ENCODE results near the gene NLRP5. TPM values are rescaled to one million over a fixed set of nuclear protein-coding genes. Genes with fewer than 3 reads are reported as not detected.
"Not testable (repeated sequence)": the region's sequence is repeated elsewhere in the genome, so short reads cannot be mapped to it uniquely, and the experiment has no call there.

Gene NLRP5
- total RNA-seq, 1 experiment from 2014 or later: 5.1 TPM

DNA sequence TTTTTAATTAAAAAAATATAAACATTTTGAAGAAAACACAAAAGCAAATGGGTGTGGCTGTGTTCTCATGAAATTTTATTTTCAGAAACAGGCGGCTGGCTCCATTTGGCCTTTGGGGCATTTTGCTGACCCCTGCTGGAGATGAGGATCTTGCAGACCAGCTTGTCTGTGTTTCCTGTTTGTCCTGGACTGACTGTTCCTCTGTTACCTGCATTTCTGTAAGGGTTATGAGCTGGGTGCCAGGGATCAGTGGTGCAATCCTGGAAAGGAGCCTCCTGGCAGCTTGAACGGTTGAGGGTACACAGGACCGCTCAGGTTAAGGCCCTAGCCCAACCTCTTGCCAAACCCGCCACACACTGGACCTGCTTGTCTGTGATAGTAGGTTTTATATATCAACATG, 84.6 kb downstream of the NLRP5 start:
- peak; percentile 46 for DNase-seq (ENCODE audit: low read depth)

DNA sequence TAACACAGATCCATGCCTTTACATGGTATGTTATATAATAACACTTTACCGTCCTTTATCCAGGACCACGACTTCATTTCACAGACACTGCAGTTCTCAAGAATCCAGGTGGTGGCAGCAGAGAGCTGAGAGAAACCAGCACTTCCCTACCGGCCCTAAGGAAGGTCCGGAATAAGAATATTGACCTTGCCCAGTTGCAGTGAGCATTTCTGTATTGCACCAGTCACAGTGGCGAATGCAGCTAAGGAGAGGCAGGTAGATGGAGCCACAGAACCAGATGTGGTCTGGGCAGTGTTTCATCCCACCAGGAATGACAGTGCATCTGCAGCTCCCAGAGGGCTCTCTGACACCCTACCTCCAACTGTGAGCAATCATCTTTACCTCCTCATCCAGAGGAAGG, 89.9 kb downstream of the NLRP5 start:
- peak; percentile 57 for DNase-seq (ENCODE audit: low read depth)

DNA sequence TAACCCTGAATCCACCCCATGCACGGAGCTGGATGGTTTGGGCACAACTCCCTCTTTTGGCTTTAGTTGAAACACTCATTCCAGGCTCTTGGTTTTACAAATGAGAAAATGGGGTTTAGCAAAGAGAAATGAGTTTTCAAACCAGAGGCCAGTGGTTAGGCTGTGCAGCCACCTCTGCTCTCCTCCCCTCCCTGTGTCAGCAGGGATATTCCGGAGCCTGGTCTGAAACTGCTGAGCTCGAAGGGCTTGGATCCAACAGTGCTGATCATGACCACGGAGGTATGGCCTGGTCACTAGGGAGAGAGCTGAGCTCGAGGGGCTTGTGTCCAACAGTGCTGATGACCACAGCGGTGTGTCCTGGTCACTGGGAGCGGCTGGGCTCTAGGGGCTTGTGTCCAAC, 93.0 kb downstream of the NLRP5 start:
- no peak for DNase-seq (ENCODE audit: low read depth)

DNA sequence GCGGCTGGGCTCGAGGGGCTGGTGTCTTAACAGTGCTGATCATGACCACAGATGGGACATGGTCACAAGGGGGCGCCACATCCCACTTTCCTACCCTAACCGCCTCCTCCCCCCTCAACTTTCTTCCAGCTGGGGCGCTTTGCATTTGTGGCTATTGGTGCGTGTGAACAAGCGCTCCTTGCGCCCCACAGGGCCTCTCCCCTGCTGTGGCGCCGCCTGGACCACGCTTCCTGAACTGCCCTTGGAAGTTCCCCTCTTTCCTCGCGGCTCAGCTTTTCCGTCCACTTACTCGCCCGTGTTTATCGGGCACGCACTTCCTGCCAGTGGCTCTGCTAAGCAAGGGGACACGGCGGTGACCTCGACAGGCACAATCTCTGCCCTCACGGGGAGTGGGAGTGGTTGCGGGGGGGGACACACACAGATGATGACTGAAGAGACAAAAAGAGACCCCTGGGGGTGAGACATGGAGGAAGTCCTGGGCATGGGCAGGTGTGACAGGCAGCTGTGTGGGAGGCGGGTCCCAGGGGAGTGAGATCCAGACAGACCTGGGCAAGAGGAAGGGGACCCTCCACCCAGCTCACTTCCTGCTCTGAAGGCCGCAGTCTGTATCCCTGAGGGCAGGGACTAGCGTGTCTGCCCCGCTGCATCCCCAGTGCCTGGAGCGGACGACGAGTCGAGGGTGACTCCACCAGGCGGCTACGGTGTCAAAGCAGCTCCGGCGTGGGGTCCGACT, 94.3 kb downstream of the NLRP5 start:
- DNase-seq (ENCODE audit: low read depth): peak; percentile 89

DNA sequence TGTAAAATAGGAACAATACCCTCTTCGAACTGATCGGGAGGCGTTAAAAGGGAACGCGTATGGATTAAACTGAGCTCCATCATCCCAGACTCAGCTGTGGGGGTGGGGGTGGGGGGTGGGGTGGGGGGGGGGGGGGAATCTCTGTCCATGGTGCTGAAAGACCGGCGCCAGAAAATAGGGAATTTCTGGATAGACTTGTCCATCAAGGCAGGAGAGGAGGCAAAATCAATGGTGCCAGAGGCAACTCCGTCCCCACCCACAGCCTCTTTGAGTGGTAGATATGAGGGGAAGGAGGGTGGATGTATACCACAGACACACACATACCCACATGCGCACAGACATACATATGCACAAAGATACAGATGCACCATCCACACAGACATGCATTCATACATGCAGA, 97.1 kb downstream of the NLRP5 start:
- no peak for DNase-seq (ENCODE audit: low read depth)

DNA sequence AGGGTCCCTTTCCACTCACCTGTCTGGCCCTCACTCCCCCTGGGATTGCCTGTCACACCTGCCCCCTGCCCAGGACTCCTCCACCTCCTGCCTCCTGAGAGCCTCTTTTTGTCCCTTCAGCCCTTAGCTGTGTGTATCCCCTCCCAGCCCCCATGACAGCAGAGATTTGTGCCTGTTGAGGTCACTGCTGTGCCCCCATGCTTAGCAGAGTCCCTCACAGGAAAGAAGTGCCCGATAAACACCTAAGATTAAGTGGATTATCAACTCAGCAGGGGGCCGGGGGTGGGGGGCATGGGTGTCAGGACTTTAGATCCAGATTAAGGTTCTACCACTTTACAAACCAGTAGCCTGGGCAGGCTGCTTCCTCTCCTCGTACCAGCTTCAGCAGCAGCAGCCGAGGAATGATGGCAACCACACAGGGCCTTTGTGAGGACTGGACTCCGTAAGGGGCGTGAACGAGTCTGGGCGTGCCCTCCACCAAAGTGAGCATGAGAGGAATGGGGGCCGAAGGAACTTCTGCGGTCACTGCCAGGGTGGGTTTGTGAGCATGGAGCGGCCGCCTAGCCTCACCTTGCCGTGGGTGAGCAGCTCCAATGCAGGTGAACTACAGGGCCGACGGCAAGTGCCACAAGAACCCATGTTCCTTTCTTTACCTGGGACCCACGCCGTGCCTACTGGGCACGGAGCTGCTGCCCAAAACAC, 98.4 kb downstream of the NLRP5 start:
- no peak for DNase-seq (ENCODE audit: low read depth)

DNA sequence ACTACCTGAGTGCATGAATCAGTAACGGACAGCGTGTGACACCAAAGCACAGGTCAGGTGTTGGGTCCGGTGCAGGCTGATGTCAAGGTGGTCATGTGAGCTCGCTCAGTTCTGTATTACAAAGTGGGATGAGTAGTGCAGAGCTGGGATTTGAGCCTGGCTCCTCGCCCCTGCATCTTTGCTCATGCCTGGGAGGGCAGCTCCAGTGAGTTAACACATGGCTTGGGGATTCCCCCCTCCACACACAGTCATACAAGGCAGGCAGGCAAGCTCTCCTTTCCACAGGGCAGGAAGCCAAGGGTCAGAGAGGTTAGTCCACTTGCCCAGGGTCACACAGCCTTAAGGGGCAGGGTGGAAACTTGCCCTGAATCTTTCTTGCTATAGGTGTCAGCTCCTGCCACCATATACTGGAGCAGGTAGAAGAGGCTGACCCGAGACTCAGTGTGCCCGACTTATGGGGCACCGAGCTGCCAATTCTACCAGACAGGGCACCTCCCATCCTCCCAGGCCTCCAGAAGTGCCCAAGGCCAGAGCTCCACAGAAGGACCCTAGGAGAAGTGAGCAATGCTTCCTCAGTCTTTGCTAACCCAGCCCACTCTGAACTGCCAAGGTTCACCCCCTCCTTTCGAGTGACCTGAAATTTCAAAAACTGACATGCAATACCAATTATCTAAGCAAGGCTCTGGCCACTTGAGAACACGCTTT, 99.1 kb downstream of the NLRP5 start:
- DNase-seq (ENCODE audit: low read depth): no peak

DNA sequence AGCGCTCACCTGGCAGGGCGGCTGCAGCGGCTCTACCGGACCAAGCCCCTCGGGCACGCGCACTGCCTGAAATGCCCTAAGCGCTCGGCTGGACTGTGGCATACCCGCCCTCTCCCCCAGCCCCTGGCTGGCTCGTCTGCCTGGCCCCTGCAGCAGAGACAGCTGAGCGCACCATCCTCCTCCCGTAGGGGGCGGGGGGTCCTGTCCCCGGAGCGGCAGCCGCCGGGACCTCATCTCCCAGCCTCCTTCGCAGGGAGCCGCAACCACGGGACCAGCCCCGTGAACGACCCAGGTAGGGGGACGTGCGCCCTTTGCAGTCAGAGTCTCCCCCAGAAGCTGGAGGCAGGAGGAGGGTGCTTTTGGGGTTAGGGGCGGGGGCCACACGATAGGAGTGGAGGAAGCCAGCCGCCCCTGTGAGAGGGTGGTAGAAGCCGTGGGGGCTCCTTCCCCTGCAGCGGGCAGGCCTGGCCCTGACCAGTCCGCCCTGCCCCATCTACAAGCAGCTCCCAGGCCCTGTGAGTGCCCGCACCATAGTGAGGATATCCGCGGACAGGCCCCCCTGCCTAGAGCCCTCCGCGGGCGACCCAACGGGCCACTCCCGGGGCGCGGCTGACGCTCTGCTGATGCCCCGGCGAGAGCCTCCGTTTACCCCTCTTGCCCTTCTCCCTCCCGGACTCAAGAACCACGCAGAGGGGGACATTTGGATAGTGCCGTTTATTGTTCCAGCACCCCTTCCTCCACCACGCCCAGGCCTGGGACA, 100.3 kb downstream of the NLRP5 start:
- DNase-seq (ENCODE audit: low read depth): no peak

DNA sequence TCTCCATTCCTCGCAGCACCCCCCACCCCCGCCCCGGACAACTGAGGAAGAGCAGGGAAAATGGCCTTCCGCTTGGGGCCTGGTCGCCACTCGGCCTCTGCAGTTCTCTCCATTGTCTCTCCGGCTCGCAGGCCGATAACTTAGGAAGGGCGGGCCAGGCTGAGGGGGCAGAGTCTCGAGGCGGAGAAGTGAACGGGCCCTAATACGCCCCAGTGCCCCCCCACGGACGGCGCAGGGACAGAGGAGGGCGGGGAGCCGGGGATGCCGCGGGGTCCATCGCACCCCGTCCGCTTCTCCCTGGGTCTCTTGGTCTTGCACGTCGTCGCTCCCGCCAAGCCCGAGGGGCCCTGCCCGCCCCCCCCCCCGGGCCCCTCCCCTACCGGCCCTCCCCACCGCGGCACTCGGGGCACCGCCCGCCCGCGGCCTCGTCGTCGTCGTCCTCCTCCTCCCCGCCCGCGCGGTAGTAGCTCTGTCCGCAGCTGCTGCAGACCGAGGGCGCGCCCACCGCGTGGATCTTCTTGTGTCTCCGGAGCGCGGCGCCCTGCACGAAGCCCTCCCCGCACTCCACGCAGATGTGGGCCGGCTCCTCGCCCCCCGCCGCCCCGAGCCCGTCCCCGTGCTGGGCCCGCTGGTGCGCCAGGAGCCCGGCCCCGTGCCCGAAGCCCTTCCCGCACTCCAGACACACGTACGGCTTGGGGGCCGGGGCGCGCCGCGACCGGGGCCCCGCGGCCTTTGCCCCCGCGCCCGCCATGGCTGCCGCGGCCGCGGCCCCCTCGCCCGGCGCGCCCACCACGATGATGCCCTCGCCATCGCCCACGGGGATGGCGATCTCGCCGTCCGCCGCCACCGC, 101.3 kb downstream of the NLRP5 start:
- no peak for DNase-seq (ENCODE audit: low read depth)

DNA sequence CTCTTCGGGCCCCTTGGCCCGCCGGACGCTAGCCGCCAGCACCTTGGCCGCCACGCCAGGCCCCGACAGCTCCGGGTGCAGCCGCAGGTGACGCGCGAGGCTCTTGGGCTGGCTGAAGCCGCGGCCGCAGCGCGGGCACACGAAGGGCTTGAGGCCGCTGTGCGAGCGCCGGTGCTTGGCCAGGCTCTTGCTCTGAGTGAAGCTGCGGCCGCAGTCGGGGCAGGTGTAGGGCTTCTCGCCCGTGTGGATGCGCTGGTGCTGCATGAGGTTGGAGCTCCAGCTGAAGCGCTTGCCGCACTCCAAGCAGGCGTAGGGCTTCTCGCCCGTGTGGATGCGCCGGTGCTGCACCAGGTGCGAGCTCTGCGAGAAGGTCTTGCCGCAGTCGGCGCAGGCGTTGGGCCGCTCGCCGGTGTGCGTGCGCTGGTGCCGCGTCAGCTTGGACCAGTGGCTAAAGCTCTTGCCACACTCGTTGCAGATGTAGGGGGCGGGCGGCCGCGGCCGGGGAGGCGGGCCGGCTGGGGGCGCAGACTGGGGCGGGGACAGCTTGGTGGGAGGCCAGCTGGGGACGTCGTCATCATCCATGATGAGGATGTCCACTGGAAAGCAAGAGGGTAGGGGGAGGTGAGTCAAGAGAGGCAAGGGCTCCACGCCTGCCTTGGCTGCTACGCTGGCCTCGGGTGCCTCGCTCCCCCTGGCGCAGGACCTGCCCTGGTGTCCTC, 102.1 kb downstream of the NLRP5 start:
- DNase-seq (ENCODE audit: low read depth): no peak

DNA sequence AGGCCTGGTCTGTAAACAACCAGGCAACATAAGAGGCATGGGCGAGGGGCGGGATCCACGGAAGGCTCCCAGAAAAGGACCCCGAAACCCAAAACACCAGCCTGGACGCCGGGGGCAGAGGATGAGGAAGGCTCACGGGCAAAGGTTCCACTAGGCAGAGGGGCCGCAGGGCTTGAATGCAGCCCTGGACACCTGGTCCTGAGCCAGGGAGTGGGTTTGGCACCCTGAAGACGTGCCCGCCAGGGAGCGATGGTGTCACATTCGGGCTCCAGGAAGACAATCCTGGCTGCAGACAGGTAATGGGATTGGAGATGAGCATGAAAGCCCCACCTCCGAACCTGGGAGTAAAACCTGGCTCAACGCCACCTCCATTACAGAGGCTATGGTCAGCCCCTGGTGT, 102.8 kb downstream of the NLRP5 start:
- no peak for DNase-seq (ENCODE audit: low read depth)

DNA sequence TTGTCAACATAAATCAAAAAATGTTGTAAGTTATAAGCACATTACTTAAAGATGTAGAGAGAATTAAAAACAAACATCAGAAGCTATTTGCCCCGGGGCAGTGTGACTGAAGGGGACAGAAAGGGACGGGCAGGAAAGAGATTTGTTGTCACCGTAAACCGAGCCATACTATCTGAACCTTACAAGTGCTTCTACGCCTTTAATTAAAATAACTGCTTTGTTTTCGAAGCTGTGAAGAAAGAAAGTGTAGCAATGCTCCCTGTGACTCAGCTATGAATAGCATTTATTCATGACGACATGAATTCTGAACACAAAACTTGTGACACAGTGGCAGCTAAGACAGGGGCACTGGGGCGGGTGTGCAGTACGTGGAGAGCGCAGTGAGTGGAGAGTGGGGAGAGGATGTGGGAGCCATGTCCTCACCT, 104.5 kb downstream of the NLRP5 start:
- no peak for DNase-seq (ENCODE audit: low read depth)

DNA sequence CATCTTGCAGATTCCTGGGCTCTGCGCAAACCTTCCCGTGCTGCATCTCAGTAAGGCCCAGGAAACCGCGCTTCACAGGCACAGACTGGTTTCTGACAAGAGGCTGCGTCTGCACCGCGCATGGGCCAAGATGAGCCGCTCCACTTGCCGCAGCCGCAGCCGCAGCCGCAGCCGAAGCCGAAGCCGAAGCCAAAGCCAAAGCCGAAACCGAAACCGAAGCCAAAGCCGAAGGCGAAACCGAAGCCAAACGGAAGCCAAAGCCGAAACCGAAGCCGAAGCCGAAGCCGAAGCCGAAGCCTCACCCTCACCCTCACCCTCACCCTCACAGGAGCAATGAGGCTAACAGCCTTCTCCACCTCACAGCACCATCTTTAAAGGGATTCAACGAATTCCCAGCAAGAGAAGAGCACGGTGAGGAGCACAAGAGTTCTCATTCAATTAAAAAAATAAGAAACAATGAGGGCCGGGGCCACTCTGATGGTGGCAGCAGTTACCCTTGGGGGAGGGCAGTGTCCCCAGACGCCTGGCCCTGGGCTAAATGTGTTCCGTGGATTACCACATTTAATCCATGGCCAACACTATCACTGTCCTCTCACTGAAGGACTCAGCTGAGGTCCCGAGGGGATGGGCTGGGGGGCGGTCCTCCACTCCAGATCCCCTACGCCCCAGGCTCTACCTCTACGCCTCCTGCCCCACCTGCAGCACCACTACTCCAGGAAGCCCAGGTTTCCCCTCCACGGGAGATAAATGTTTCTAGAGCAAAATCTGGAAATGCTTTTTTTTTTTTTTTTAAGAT, 105.4 kb downstream of the NLRP5 start:
- DNase-seq (ENCODE audit: low read depth): no peak

DNA sequence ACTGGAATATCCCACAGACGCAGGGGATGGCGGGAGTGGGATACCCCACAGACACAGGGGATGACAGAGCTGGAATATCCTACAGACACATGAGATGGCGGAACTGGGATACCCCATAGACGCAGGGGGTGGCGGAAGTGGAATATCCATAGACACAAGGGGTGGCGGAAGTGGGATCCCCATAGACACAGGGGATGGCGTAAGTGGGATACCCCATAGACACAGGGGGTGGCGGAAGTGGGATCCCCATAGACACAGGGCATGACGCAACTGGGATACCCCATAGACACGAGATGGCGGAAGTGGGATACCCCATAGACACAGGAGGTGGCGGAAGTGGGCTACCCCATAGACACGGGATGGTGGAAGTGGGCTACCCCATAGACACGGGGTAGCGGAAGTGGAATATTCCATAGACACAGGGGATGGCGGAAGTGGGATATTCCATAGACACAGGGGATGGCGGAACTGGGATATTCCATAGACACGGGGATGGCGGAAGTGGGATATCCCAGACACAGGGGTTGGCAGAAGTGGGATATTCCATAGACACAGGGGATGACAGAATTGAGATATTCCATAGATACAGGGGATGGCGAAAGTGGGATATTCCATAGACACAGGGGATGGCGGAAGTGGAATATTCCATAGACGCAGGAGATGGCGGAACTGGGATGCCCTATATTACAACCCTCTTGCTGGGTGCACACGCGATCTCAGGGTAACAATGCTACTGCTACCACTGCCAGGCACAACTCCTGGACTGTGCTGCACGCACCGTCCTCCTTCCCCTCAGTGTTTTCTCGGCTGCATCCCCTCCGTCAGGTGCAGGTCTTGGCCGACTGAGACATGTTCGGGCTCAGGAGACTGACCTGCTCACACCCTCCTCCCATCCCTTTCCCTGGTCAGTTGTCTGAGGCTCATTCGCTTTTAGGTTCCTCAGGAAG, 106.4 kb downstream of the NLRP5 start:
- no peak for DNase-seq (ENCODE audit: low read depth)

DNA sequence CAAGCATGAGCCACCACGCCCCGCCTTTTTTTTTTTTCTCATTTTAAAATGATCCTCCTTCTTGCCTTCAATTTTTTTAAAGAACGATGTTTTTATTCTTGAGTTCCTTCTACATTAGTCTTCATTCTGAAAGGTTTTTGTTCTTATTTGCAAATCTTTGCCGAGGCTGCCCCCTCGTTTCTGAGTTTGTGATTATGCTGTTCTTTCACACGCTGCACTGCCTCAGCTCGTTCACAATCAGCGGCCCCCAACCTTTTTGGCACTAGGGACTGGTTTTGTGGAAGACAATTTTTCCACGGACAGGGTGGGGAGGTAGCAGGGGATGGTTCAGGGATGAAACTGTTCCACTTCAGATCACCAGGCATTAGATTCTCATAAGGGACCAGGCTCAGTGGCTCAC, 107.9 kb downstream of the NLRP5 start:
- no peak for DNase-seq (ENCODE audit: low read depth)

DNA sequence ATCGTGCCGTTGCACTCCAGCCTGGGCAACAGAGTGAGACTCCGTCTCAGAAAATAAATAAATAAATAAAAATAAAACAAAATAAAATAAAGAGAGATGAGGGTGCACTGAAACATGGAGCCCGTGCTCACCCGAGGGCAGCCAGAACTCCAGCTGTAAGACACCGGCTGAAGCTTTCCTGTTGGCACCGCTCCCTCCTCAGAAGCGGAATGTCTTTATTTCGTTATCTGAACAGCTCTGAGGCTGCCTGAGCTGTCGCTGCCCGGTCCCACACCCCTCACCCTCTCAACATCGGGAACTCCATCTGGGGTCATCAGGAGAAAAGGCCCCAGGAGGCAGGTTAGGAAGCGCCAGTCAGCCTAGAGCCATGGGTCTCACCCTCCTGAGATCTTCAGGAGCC, 110.1 kb downstream of the NLRP5 start:
- DNase-seq (ENCODE audit: low read depth): no peak

DNA sequence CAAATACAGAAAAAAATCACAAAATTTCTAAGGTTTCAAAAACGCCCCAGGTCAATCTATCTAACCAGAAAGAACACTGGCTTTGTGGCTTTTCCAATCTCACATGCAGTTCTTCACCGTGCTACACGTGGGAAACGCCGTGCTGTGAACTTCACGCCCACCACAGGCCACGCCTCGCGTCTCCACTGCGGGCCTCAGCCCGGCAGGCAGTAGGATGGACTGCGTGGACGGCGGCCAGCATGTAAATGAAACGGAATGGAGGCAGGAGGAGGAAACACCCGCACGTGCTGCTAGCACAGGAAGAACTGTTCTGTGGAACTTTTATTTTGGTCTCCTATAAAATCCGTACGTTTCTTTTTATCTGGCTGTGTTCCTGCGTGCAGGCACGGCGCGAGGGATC, 110.7 kb downstream of the NLRP5 start:
- DNase-seq (ENCODE audit: low read depth): no peak

DNA sequence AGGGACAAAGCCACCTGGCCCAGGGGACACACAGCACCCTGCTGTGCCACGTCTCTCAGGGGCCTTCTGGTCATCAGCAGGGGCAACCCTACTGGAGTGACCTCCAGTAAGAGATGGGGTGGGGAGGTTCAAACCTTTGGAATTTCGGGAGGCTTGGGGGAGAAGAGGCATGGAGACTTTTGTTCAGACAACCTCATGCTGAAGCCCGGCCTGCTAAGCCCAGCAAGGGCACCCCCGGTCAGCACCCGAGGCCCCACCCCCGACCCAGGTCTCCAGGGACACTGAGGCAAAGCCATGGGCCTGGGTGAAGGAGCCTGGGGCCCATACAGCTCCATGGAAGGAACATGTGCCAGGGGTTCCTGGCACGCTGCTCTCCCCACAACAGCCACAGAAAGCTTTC, 111.2 kb downstream of the NLRP5 start:
- DNase-seq (ENCODE audit: low read depth): no peak

DNA sequence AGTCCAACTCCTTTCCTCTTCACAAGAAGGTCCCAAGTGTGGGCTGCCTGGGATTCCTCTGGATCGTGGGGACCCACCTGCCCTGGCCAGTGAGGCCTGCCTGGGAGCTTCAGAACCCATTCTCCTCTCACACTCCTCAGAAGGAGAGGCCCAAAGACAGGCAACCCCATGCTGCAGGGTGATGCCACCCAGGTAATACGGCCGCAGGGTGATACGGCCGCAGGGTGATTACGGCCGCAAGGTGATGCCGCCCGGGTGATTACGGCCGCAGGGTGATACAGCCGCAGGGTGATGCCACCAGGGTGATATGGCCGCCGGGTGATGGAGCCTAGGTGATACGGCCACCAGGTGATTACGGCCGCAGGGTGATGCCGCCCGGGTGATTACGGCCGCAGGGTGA, 111.7 kb downstream of the NLRP5 start:
- not testable (repeated sequence) for DNase-seq (ENCODE audit: low read depth)

All from Daoy (cell line).